HG02884 (cell line): ENCODE measurements around the gene NKAPL.

Experiments used
- ATAC-seq: cut with Tn5 transposase; IDR thresholded peaks from one replicate; pipeline ENCODE4 v1.9.1; 2021; ENCODE audit warnings: mild to moderate bottlenecking, moderate library complexity; ENCODE audit not compliant: unreplicated experiment

NKAPL gene

GRCh38 chr6:28245206-28245941, 13.7 kb upstream of the NKAPL start:
- no peak for ATAC-seq

DNA sequence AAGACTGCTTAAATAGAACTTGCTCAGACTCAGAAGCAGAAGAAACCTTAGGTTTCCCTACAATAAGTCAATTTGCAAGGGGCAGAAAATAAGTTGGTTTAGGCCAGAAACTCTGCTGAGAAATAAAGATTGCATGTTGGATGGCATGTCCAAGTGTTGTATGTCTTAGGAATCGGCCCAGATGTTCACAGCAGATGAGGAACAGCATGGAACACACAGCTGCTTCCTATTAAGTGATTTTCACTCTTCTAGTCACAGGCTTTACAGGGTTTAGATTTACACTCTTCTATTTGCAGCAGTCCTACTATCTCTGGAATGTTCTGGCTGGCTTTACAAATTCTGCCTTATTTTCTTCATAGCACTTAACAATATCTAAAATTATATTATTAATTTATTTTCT, 10.2 kb upstream of the NKAPL start:
- ATAC-seq: no peak

- no peak for ATAC-seq
Observed at GRCh38 chr6:28250747-28251146, 8.3 kb upstream of the NKAPL start.

GRCh38 chr6:28251661-28252008, 7.5 kb upstream of the NKAPL start:
- ATAC-seq: peak; percentile 37

- peak; percentile 84 for ATAC-seq
Observed at GRCh38 chr6:28252009-28252975, 6.8 kb upstream of the NKAPL start, which contains the start of gene ZKSCAN4. TSS of gene ZKSCAN4 (minus strand) at chr6:28252269. CDS start at chr6:28251980, 289 bp downstream.

GRCh38 chr6:28254121-28254519, 5.0 kb upstream of the NKAPL start:
- ATAC-seq: no peak

- ATAC-seq: no peak
Observed at GRCh38 chr6:28257042-28257441, 2.1 kb upstream of the NKAPL start.

GRCh38 chr6:28263922-28264321, 4.8 kb downstream of the NKAPL start:
- ATAC-seq: no peak

GRCh38 chr6:28264834-28265401, 5.8 kb downstream of the NKAPL start:
- ATAC-seq: no peak

- no peak for ATAC-seq
Observed at GRCh38 chr6:28266563-28266961, 7.5 kb downstream of the NKAPL start.

DNA sequence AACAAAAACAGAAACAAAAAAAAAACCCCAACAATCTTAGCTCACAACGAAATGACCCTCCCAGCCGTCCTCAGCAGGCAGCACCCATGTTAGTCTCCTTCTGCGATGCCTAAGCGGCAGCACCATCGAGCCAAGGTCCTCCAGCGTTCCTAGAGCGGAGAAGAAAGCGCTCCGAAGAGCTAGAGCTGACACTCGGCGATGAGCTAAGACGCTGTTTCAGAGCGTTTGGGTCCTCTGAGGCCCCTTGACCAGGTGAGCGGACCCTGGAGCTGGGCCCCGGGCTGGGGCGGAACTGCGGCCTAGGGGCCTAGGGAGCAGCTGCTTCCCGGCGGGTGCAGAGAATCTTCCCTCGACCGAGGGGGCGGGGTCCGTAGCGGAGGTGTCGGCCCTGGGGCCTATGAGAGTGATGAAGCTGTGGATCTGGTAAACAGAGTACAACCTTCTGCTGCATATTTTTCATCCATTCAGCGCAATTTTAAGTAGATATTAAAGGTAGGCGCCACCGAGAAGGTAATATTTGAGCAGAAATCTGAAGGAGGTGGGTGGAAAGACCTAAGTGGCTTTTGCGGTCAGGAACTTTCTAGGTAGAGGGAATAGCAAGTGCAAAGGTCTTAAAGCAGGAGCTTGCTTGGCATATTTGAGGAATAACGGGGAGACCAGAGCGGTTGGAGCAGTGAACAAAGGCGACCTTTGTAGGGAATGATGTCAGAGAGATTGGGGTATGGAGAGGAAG, 8.0 kb downstream of the NKAPL start, which contains the start of gene ZSCAN26:
Gene ZSCAN26 (plus strand): TSS at position 182 of the 733 bp plus-strand sequence. CDS start 4,777 bp downstream, outside the sequence.
- ATAC-seq: peak; percentile 91

DNA sequence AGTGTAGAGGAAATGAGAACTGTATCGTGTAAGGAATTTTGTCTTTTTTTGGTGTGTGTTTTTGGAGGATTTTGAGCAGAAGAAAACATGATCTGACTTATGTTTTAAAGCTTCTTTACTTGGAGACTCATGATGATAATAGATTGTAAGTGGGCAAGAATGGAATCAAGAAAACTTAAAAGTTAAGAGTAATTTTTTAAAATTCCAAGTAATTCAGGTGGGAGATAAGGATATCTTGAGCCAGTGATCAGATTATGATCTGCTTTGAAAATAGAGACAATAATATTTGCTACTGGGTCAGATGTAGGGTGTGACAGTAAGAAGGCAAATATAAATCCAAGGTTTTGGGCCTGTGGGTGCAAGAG, 8.6 kb downstream of the NKAPL start:
- ATAC-seq: no peak

DNA sequence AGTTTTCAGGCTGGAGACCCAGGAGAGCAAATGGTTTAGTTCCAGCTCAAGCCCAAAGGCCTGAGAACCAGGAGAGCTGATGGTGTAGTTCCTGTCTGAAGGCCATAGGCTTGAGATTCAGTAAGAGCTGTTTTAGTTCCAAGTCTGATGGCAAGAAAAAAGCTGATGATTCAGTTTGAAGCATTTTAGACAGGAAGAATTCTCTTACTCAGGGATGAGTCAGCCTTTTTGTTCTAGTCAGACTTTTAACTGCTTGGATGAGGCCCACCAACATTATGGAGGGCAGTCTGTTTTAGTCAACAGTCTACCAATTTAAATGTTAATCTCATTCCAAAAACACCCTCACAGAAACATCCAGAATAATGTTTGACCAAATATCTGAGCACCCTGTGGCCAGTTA, 10.4 kb downstream of the NKAPL start:
- ATAC-seq: no peak

GRCh38 chr6:28274888-28275287, 15.8 kb downstream of the NKAPL start:
- ATAC-seq: no peak

DNA sequence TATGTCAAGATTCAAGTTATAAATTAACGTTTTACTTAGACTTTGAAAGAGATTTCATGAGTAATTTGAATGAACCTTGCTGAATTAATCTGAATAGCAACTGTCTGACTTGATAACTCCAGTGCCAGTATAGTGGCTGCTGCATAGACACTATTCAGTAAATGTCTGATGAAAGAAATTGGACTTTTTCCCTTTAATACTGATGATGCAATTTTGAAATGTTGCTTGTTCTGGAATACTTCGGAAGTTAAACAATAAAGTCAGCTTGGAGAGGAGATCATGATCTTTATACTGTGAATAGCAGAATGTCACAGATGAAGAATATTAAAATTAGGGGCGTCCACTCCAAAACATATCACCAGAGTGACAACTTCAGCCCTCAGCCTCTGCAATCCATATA, 18.6 kb downstream of the NKAPL start:
- no peak for ATAC-seq

DNA sequence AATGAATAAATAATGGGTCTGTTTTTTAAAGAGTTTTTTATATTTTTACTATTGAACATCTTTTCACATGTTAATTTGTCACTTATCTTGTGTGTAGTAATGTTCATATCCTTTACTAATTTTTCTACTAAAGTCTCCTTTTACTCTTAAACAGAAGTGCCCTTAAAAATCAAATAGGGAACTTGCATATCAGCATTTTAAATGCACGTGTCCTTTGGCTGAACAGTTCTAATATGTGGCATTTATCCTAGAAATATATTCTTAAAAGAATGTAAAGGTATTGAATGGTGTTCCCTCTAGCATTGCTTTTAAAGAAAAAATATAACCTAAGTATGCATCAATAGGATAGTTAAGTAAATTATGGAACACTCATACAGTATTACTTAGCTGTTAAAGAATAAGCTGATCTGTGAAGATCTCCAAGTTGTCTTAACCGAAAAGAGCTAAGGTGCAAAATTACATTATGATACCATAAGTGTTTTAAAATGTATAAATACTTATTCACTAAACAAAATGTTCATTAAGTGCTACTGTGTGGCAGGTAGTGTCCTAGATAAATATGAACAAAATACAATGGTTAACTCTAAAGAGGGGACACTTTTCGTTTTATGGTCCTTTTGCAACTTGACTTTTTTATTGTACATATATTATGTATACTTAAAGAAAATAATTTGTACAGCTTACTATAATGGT, 21.6 kb downstream of the NKAPL start:
- no peak for ATAC-seq

- ATAC-seq: peak; percentile 83
Observed at GRCh38 chr6:28281288-28282064, 22.4 kb downstream of the NKAPL start, which contains the start of gene PGBD1. TSS of gene PGBD1 (plus strand) at chr6:28281572. CDS start at chr6:28283814, 2,242 bp downstream.

DNA sequence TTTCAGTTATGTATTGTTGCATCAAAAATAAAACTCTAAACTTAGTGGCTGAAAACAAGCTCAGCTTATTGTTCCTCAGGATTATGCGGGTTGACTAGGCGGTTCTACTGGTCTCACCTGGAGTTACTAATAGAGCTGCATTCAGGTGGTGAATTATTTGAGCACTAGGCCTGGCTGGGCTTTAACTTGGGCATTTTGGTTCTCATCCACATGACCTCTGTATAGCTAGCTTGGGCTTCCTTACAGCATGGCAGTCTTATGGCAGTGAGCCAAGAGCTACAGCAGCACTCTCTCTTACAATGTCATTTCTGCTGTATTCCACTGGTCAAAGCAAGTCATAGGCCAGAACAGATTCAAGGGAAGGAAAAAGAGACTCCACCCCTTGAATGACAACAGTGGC, 23.8 kb downstream of the NKAPL start:
- ATAC-seq: no peak

DNA sequence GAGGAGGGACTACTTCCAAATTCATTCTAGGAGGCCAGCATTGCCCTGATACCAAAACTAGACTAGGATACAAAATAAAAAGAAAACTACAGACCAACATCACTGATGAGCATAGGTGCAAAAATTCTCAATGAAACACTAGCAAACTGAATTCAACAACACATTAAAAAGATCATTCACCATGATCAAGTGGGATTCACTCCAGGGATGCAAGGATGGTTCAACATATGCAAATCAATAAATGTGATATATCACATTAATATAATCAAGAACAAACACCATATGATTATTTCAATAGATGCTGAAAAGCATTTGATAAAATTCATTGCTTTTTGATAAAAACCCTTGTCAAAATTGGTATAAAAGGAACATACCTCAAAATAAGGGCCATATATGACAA, 32.5 kb downstream of the NKAPL start:
- no peak for ATAC-seq
